K562 (cell line): Measurements from ENCODE around the gene HOXB6. TPM values are rescaled to one million over a fixed set of nuclear protein-coding genes. Genes with fewer than 3 reads are reported as not detected.

Experiments
- ASH1L ChIP-seq: fragments of 450-650 bp; IDR thresholded peaks from 2 replicates; pipeline ENCODE4 v1.6.1; 2018; ENCODE audit warnings: borderline replicate concordance, mild to moderate bottlenecking, low read depth; ENCODE audit not compliant: partially characterized antibody
- ATF1 ChIP-seq, 2 experiments: fragments of 450-650 bp in 1 of 2; IDR thresholded peaks; 2 replicates each; pipeline ENCODE4 v1.6.1; 2016; ENCODE audit warnings: missing compliant biosample characterization in 1 of 2, missing genetic modification characterization in 1 of 2
- ATF7 ChIP-seq: fragments of 450-650 bp; IDR thresholded peaks from 2 replicates; pipeline ENCODE4 v1.7.1; 2014; ENCODE audit warnings: mild to moderate bottlenecking, moderate library complexity
- BHLHE40 ChIP-seq: IDR thresholded peaks from 2 replicates; pipeline ENCODE4 v1.6.1; 2011; ENCODE audit warnings: low read length, improper control_type of control experiment
- CHCHD3 ChIP-seq: fragments of 250-450 bp; sonication (Bioruptor Pico); IDR thresholded peaks from 2 replicates; pipeline ENCODE4 v2.1.2; 2022; ENCODE audit warnings: mild to moderate bottlenecking
- CHD1 ChIP-seq: fragments of 200-600 bp; sonication (generic); IDR thresholded peaks from one replicate; pipeline ENCODE4 v1.6.1; 2012; ENCODE audit warnings: mild to moderate bottlenecking, moderate library complexity, low read length, inconsistent platforms
- CXXC5 ChIP-seq: fragments of 250-450 bp; sonication (Bioruptor Pico); IDR thresholded peaks from 2 replicates; pipeline ENCODE4 v1.8.0; 2022; ENCODE audit warnings: inconsistent platforms, mild to moderate bottlenecking, moderate library complexity
- GABPA ChIP-seq: fragments of 200-800 bp; sonication (Bioruptor generic); conservative IDR thresholded peaks from 2 replicates; pipeline ENCODE4 v1.6.1; 2016; ENCODE audit warnings: low read depth, missing genetic modification characterization, missing compliant biosample characterization
- HIVEP1 ChIP-seq: fragments of 250-450 bp; sonication (Bioruptor Pico); IDR thresholded peaks from 2 replicates; pipeline ENCODE4 v1.4.0; 2020; ENCODE audit warnings: mild to moderate bottlenecking
- NFATC3 ChIP-seq: fragments of 450-650 bp; IDR thresholded peaks from 2 replicates; pipeline ENCODE4 v1.6.1; 2017; ENCODE audit warnings: mild to moderate bottlenecking
- NFRKB ChIP-seq: fragments of 450-650 bp; IDR thresholded peaks from 2 replicates; pipeline ENCODE4 v1.6.1; 2016; ENCODE audit warnings: low read depth
- NR2C1 ChIP-seq, 2 experiments: fragments of 450-650 bp; IDR thresholded peaks; 2 replicates each; pipeline ENCODE4 v1.6.1; 2017; ENCODE audit warnings: mild to moderate bottlenecking in 2 of 2, antibody characterized with exemption in 1 of 2, inconsistent platforms in 1 of 2, missing compliant biosample characterization in 1 of 2, missing genetic modification characterization in 1 of 2
- NR2C2 ChIP-seq, 2 experiments: fragments of 200-800 bp in 1 of 2; sonication (Bioruptor generic) in 1 of 2; sonication (generic) in 1 of 2; formaldehyde crosslinking in 1 of 2; IDR thresholded peaks; 2 replicates each; pipeline versions ENCODE4 v1.6.1 to v1.8.0; 2016 to 2022; ENCODE audit warnings: mild to moderate bottlenecking in 1 of 2, missing compliant biosample characterization in 1 of 2, missing genetic modification characterization in 1 of 2, missing genetic modification reagents in 1 of 2
- POLR2B ChIP-seq: fragments of 450-650 bp; IDR thresholded peaks from 2 replicates; pipeline ENCODE4 v1.6.1; 2018; ENCODE audit warnings: low read depth; ENCODE audit not compliant: partially characterized antibody
- RB1 ChIP-seq: fragments of 450-650 bp; IDR thresholded peaks from 2 replicates; pipeline ENCODE4 v1.6.1; 2017; ENCODE audit warnings: low read depth, mild to moderate bottlenecking
- SMAD4 ChIP-seq: fragments of 250-450 bp; sonication (Bioruptor Pico); conservative IDR thresholded peaks from 2 replicates; pipeline ENCODE4 v1.8.0; 2021; ENCODE audit warnings: inconsistent platforms, mild to moderate bottlenecking, moderate library complexity
- SMARCC2 ChIP-seq: fragments of 450-650 bp; IDR thresholded peaks from 2 replicates; pipeline ENCODE4 v1.6.1; 2017; ENCODE audit warnings: antibody characterized with exemption, moderate library complexity, mild to moderate bottlenecking, low read depth
- TOE1 ChIP-seq, 2 experiments: fragments of 450-650 bp in 1 of 2; sonication (generic) in 1 of 2; formaldehyde crosslinking in 1 of 2; IDR thresholded peaks; 2 replicates each; pipeline versions ENCODE4 v1.7.1 to v1.8.0; 2016 to 2022; ENCODE audit warnings: borderline replicate concordance in 2 of 2, mild to moderate bottlenecking in 2 of 2, antibody characterized with exemption in 1 of 2, inconsistent platforms in 1 of 2, low read depth in 1 of 2, missing genetic modification reagents in 1 of 2, moderate library complexity in 1 of 2
- ZNF696 ChIP-seq: fragments of 250-450 bp; sonication (Bioruptor Pico); conservative IDR thresholded peaks from 2 replicates; pipeline ENCODE4 v1.4.0; 2020; ENCODE audit warnings: mild to moderate bottlenecking, moderate library complexity
- ZNF740 ChIP-seq, 3 experiments: fragments of 200-800 bp in 1 of 3; sonication (Bioruptor generic) in 1 of 3; sonication (generic) in 1 of 3; formaldehyde crosslinking in 1 of 3; IDR thresholded peaks; 2 replicates each; pipeline versions ENCODE4 v1.6.1 to v1.8.0; 2016 to 2022; ENCODE audit warnings: mild to moderate bottlenecking in 2 of 3, missing compliant biosample characterization in 2 of 3, missing genetic modification characterization in 2 of 3, missing genetic modification reagents in 1 of 3
- polyA plus RNA-seq, 8 experiments: library from polyadenylated mRNA; depleted of rRNA in 4 of 8; stranded (reverse) in 5 of 8; unstranded in 3 of 8; fragments of >200 nt; fragmentation: Nextera tagmentation in 2 of 8; fragmentation: Illumina TruSeq in 1 of 8; extraction: Ambion mirVana in 2 of 8; extraction: Trizol in 1 of 8; gene quantifications; 2 replicates each; pipeline versions ENCODE4 v1.2.1 to v1.2.3, GENCODE V29; 2011 to 2014; ENCODE audit warnings: inconsistent platforms in 1 of 8, missing spikeins in 1 of 8
- total RNA-seq, 7 experiments: library from RNA; depleted of rRNA in 6 of 7; stranded (reverse); fragments of >200 nt in 6 of 7; fragmentation: Illumina TruSeq in 2 of 7; extraction: Trizol in 2 of 7; gene quantifications; 2 replicates each; pipeline versions ENCODE4 v1.2.1 to v1.2.3, GENCODE V29; 2011 to 2021; ENCODE audit warnings: low replicate concordance in 1 of 7
- TF ChIP-seq, protein P1 (sequence below): fragments of 450-650 bp; formaldehyde crosslinking; IDR thresholded peaks from 2 replicates; pipeline ENCODE4 v1.4.0; 2020; ENCODE audit warnings: mild to moderate bottlenecking, mixed read lengths
- TF ChIP-seq, protein P2 (sequence below): sonication (generic); formaldehyde crosslinking; IDR thresholded peaks from 2 replicates; pipeline ENCODE4 v1.8.0; 2022; ENCODE audit warnings: mild to moderate bottlenecking, low read depth, missing genetic modification reagents

HOXB6 gene
- total and polyA plus RNA-seq, 9 of the 15 experiments (the other 6 are each of a cell fraction or from before 2014, with no cell fraction given): 1.2 to 14.8 (median 4.9) TPM

GRCh38 chr17:48547808-48548522 is 56.8 kb downstream of the HOXB6 start (continued):
- TF ChIP-seq GABPA (tag): peak; percentile 51
- TF ChIP-seq NFRKB: peak; percentile 88
- TF ChIP-seq NR2C1 (IDR thresholded peaks at IDR 0.05): peak; percentile 69
- no peak for TF ChIP-seq NR2C1 (tag; IDR thresholded peaks at IDR 0.05)
- no peak for TF ChIP-seq ZNF740 (CRISPR knock-in tag; IDR thresholded peaks at IDR 0.05)
- TF ChIP-seq ZNF740 (tag; IDR thresholded peaks at IDR 0.05): 0 out of 4 replicates have a peak, but pooled peaks of 1 of the 2 experiments have one; percentile 86
- TF ChIP-seq POLR2B: peak; percentile 44
- TF ChIP-seq CXXC5 (CRISPR knock-in tag): peak; percentile 39; the same call in 1 of the 2 replicates
- TF ChIP-seq ATF7: no peak
- TF ChIP-seq RB1: no peak
- peak; percentile 34 for TF ChIP-seq ASH1L
- no peak for TF ChIP-seq HIVEP1
- peak; percentile 80; the same call in 1 of the 2 replicates for TF ChIP-seq SMARCC2
- peak; percentile 57 for TF ChIP-seq CHD1
- TF ChIP-seq NR2C2 (CRISPR knock-in tag; IDR thresholded peaks at IDR 0.05): no peak
- TF ChIP-seq NR2C2 (tag; IDR thresholded peaks at IDR 0.05): peak; percentile 64
- TF ChIP-seq, protein P1, sequence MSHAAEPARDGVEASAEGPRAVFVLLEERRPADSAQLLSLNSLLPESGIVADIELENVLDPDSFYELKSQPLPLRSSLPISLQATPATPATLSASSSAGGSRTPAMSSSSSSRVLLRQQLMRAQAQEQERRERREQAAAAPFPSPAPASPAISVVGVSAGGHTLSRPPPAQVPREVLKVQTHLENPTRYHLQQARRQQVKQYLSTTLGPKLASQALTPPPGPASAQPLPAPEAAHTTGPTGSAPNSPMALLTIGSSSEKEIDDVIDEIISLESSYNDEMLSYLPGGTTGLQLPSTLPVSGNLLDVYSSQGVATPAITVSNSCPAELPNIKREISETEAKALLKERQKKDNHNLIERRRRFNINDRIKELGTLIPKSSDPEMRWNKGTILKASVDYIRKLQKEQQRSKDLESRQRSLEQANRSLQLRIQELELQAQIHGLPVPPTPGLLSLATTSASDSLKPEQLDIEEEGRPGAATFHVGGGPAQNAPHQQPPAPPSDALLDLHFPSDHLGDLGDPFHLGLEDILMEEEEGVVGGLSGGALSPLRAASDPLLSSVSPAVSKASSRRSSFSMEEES (CRISPR knock-in tag): peak; percentile 99
- no peak for TF ChIP-seq ZNF696 (CRISPR knock-in tag)
- peak; percentile 99 for TF ChIP-seq TOE1 (IDR thresholded peaks at IDR 0.05; ENCODE audit: borderline replicate concordance)
- TF ChIP-seq TOE1 (CRISPR knock-in tag; IDR thresholded peaks at IDR 0.05; ENCODE audit: borderline replicate concordance, low read depth): no peak
- TF ChIP-seq, protein P2, sequence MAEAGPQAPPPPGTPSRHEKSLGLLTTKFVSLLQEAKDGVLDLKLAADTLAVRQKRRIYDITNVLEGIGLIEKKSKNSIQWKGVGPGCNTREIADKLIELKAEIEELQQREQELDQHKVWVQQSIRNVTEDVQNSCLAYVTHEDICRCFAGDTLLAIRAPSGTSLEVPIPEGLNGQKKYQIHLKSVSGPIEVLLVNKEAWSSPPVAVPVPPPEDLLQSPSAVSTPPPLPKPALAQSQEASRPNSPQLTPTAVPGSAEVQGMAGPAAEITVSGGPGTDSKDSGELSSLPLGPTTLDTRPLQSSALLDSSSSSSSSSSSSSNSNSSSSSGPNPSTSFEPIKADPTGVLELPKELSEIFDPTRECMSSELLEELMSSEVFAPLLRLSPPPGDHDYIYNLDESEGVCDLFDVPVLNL (CRISPR knock-in tag): no peak
- TF ChIP-seq ATF1 (CRISPR knock-in tag; IDR thresholded peaks at IDR 0.05): no peak
- 0 out of 2 replicates have a peak, but pooled peaks have one; percentile 29 for TF ChIP-seq ATF1 (tag; IDR thresholded peaks at IDR 0.05)
- TF ChIP-seq NFATC3: 0 out of 2 replicates have a peak, but pooled peaks have one; percentile 54
- peak; percentile 65 for TF ChIP-seq BHLHE40
- TF ChIP-seq CHCHD3 (CRISPR knock-in tag): no peak
- 0 out of 2 replicates have a peak, but pooled peaks have one; percentile 49 for TF ChIP-seq SMAD4
